Endothelial cell of umbilical vein (primary cell): ENCODE measurements around the gene ARHGEF7. TPM values are rescaled to one million over a fixed set of nuclear protein-coding genes. Genes with fewer than 3 reads are reported as not detected.

Source experiments
- BruUV-seq: library from RNA; stranded (reverse); fragments of 400-500 nt; replicated peaks from 2 replicates; lab custom pipeline; 2021; lab: Mats Ljungman, UMichigan
- CTCF ChIA-PET: fragments of 300-600, 350-600 bp; sonication (Branson Sonifier 250); formaldehyde crosslinking; loops from one replicate; lab custom pipeline; 2021; ENCODE audit warnings: antibody characterized with exemption, inconsistent platforms; lab: Charles Lee
- POLR2A ChIA-PET: fragments of 300-600, 350-600 bp; sonication (Branson Sonifier 250); formaldehyde crosslinking; loops from one replicate; lab custom pipeline; 2021; ENCODE audit warnings: antibody characterized with exemption, inconsistent platforms; lab: Charles Lee
- DNase-seq: peaks from one replicate; pipeline ENCODE4 v3.0.0-alpha.2; 2011; ENCODE audit warnings: low read depth, low spot score
- FAIRE-seq: peaks from 2 replicates; lab custom pipeline; 2011; peaks lifted over from hg19 to GRCh38; lab: Jason Lieb, UNC
- H2AFZ ChIP-seq: 2 replicates; pipeline ENCODE4 v1.6.0; 2012; ENCODE audit warnings: low read depth, low read length, control low read depth, inconsistent platforms
- H3K27ac ChIP-seq: 2 replicates; pipeline ENCODE4 v1.5.1; 2011; ENCODE audit warnings: low read depth, mild to moderate bottlenecking, control low read depth, low read length, moderate library complexity; ENCODE audit not compliant: insufficient read depth
- H3K27me3 ChIP-seq, 2 experiments: 2 replicates each; pipeline versions ENCODE4 v1.6.0 to v1.6.1; 2011; ENCODE audit warnings: low read length in 2 of 2, mixed read lengths in 1 of 2; ENCODE audit not compliant: control insufficient read depth in 2 of 2, insufficient read depth in 2 of 2
- H3K36me3 ChIP-seq, 2 experiments: 2 replicates in 1 of 2; 3 replicates in 1 of 2; pipeline ENCODE4 v1.5.1; 2011; ENCODE audit warnings: low read length in 2 of 2, mild to moderate bottlenecking in 1 of 2, moderate library complexity in 1 of 2; ENCODE audit not compliant: control insufficient read depth in 2 of 2, insufficient read depth in 2 of 2; ENCODE audit errors: extremely low read depth in 1 of 2
- H3K4me1 ChIP-seq: 3 replicates; pipeline ENCODE4 v1.5.1; 2011; ENCODE audit warnings: mild to moderate bottlenecking, low read length; ENCODE audit not compliant: control insufficient read depth, insufficient read depth; ENCODE audit errors: extremely low read depth
- H3K4me2 ChIP-seq: 2 replicates; pipeline ENCODE4 v1.6.1; 2011; ENCODE audit warnings: low read length, control low read depth, mixed read lengths; ENCODE audit not compliant: insufficient read depth
- H3K4me3 ChIP-seq, 3 experiments: fragments of 200-600 bp in 1 of 3; sonication (generic), shearing (Covaris generic) in 1 of 3; replicated peaks in 1 of 3; 2 replicates each; pipeline ENCODE4 v1.5.1; 2011 to 2016; ENCODE audit warnings: control low read depth in 3 of 3, low read length in 3 of 3, mild to moderate bottlenecking in 2 of 3, inconsistent platforms in 1 of 3, low read depth in 1 of 3, moderate library complexity in 1 of 3; ENCODE audit not compliant: insufficient read depth in 1 of 3
- H3K79me2 ChIP-seq: 2 replicates; pipeline ENCODE4 v1.6.0; 2012; ENCODE audit warnings: low read length, inconsistent platforms; ENCODE audit not compliant: control insufficient read depth, insufficient read depth
- H3K9ac ChIP-seq: replicated peaks from 2 replicates; pipeline ENCODE3; 2011; ENCODE audit warnings: low read length, control low read depth; ENCODE audit not compliant: insufficient read depth; ENCODE audit errors: extremely low read depth
- H3K9me1 ChIP-seq: replicated peaks from 3 replicates; pipeline ENCODE4 v1.6.0; 2011; ENCODE audit warnings: mild to moderate bottlenecking, low read length; ENCODE audit not compliant: control insufficient read depth, insufficient read depth; ENCODE audit errors: extremely low read depth
- H3K9me3 ChIP-seq: replicated peaks from 2 replicates; pipeline ENCODE4 v1.5.1; 2012; ENCODE audit warnings: low read length, inconsistent platforms; ENCODE audit not compliant: control insufficient read depth, insufficient read depth
- H4K20me1 ChIP-seq: replicated peaks from 2 replicates; pipeline ENCODE3; 2011; ENCODE audit warnings: mild to moderate bottlenecking, low read length; ENCODE audit not compliant: control insufficient read depth, insufficient read depth; ENCODE audit errors: extremely low read depth
- CTCF ChIP-seq, 2 donors: IDR thresholded peaks; 1 replicate in 1 of 2; 2 replicates in 1 of 2; pipeline ENCODE4 v1.5.1; 2011; ENCODE audit warnings: low read length in 2 of 2, mild to moderate bottlenecking in 2 of 2, moderate library complexity in 2 of 2, control low read depth in 1 of 2, inconsistent platforms in 1 of 2, low read depth in 1 of 2; ENCODE audit not compliant: insufficient read depth in 1 of 2; ENCODE audit errors: extremely low read depth in 1 of 2
- EZH2 ChIP-seq: IDR thresholded peaks from 2 replicates; pipeline ENCODE4 v1.6.1; 2012; ENCODE audit warnings: borderline replicate concordance, low read depth, mild to moderate bottlenecking, moderate library complexity, low read length, inconsistent platforms; ENCODE audit not compliant: severe bottlenecking
- FOS ChIP-seq: IDR thresholded peaks from 2 replicates; pipeline ENCODE4 v1.6.1; 2011; ENCODE audit warnings: mild to moderate bottlenecking, low read length, moderate library complexity, borderline replicate concordance; ENCODE audit not compliant: insufficient read depth
- GATA2 ChIP-seq: IDR thresholded peaks from 2 replicates; pipeline ENCODE4 v1.7.0; 2011; ENCODE audit warnings: low read depth, mild to moderate bottlenecking, moderate library complexity, mixed read lengths, low read length; ENCODE audit not compliant: insufficient read length, insufficient read depth
- JUN ChIP-seq: IDR thresholded peaks from 2 replicates; pipeline ENCODE4 v1.6.1; 2011; ENCODE audit warnings: borderline replicate concordance, low read depth; ENCODE audit not compliant: insufficient read length, insufficient read depth
- MAX ChIP-seq: IDR thresholded peaks from 2 replicates; pipeline ENCODE4 v1.6.1; 2011; ENCODE audit not compliant: insufficient read depth, insufficient read length
- MYC ChIP-seq: IDR thresholded peaks from one replicate; pipeline ENCODE4 v1.6.1; 2011; ENCODE audit warnings: mild to moderate bottlenecking, low read depth, low read length
- POLR2AphosphoS5 ChIP-seq: IDR thresholded peaks from 2 replicates; pipeline ENCODE4 v1.6.1; 2012; ENCODE audit warnings: low read depth, mild to moderate bottlenecking, control low read depth, low read length, moderate library complexity; ENCODE audit not compliant: insufficient read depth
- dilution Hi-C: fragments of 300-500 bp; cut with MboI; formaldehyde crosslinking; loops from one replicate; pipeline ENCODE4 v1.15.0; 2019; ENCODE audit warnings: low sequenced_read_pairs; ENCODE audit not compliant: extremely low pct_ligation_motif_present
- intact Hi-C: fragments of 100-400 bp; cut with micrococcal nuclease; formaldehyde crosslinking; loops from one replicate; pipeline ENCODE4 v1.10.0; 2022
- polyA plus RNA-seq, 4 experiments: library from polyadenylated mRNA; depleted of rRNA in 3 of 4; stranded (reverse) in 3 of 4; unstranded in 1 of 4; fragments of >200 nt; gene quantifications; 2 replicates each; pipeline versions ENCODE4 v1.2.1 to v1.2.3, GENCODE V29; 2011 to 2012; ENCODE audit warnings: missing spikeins in 1 of 4
- total RNA-seq: library from RNA; stranded (reverse); gene quantifications from 2 replicates; pipeline ENCODE4 v1.2.3, GENCODE V29; 2021

The ARHGEF7 gene
- total and polyA plus RNA-seq, 2 donors (not counting 3 experiments of a cell fraction or from before 2014, with no cell fraction given), result 94.9 to 155 TPM

GRCh38 chr13:111346101-111346680, 231.1 kb downstream of the ARHGEF7 start:
- BruUV-seq, result no TSS peak
- POLR2A ChIA-PET, result no interaction called here
- Histone ChIP-seq H4K20me1 (no peaks in the 10 kb centered on the region), H3K9me1 (no peaks in the 10 kb centered on the region), H3K27me3 (no peaks in the 10 kb centered on the region), H3K9ac (no peak overlapping the region), H3K4me1 (no peaks in the 10 kb centered on the region), H3K27ac (no peak overlapping the region), H3K36me3 (no peaks in the 10 kb centered on the region), H3K79me2 (no peaks in the 10 kb centered on the region), H3K9me3 (no peaks in the 10 kb centered on the region), H3K4me3 (no peak overlapping the region), H2AFZ (no peak overlapping the region), H3K4me2 (no peak overlapping the region)
- TF ChIP-seq CTCF (IDR thresholded peaks at IDR 0.05; ENCODE audit: extremely low read depth in 1 of 2, insufficient read depth in 1 of 2, low read depth in 1 of 2, low read length in 2 of 2) (no peak), GATA2 (no peak), MYC (no peak), EZH2 (no peak), JUN (no peak), POLR2AphosphoS5 (no peak), FOS (no peak), MAX (no peak)
- dilution Hi-C loops (no loop called here), intact Hi-C loops (no loop called here)
- FAIRE-seq, result no peak
- DNase-seq, result no peak
- CTCF ChIA-PET, result no interaction called here
